ENCODE results near the gene RAB1A. TPM values are rescaled to one million over a fixed set of nuclear protein-coding genes. Genes with fewer than 3 reads are reported as not detected.
A peak's percentile ranks its signal among the peaks of the same experiment; 100 is the strongest.
"Not testable (repeated sequence)": the region's sequence is repeated elsewhere in the genome, so short reads cannot be mapped to it uniquely, and the experiment has no call there.

RAB1A gene
- 75.6 TPM for total RNA-seq
- polyA plus RNA-seq (ENCODE audit: insufficient read depth in 1 of 8, insufficient read length in 8 of 8, low replicate concordance in 1 of 8): 100 to 1,000 TPM; 127 to 188 (median 142) TPM
- long read RNA-seq, donor 1, transcript RAB1A-203 (6 exons, 2,447 nt): major isoform, 38 of 45 reads
- long read RNA-seq, donor 1, partial matches to known transcripts: 5 of 45 reads
- long read RNA-seq, donor 1, other reads (novel, unspliced or antisense): 0 of 45 reads
- long read RNA-seq, donor 2, transcript RAB1A-203 (6 exons, 2,447 nt): major isoform, 5 of 5 reads
- long read RNA-seq, donor 2, partial matches to known transcripts: 0 of 5 reads
- long read RNA-seq, donor 2, other reads (novel, unspliced or antisense): 0 of 5 reads
- long read RNA-seq, donor 3, transcript RAB1A-203 (6 exons, 2,447 nt): major isoform, 55 of 56 reads
- long read RNA-seq, donor 3, partial matches to known transcripts: 0 of 56 reads
- long read RNA-seq, donor 3, other reads (novel, unspliced or antisense): 0 of 56 reads
- long read RNA-seq, donor 4, transcript RAB1A-203 (6 exons, 2,447 nt): major isoform, 31 of 32 reads
- long read RNA-seq, donor 4, partial matches to known transcripts: 0 of 32 reads
- long read RNA-seq, donor 4, other reads (novel, unspliced or antisense): 0 of 32 reads
- long read RNA-seq, donor 5, transcript RAB1A-203 (6 exons, 2,447 nt): major isoform, 202 of 205 reads
- long read RNA-seq, donor 5, partial matches to known transcripts: 0 of 205 reads
- long read RNA-seq, donor 5, other reads (novel, unspliced or antisense): 0 of 205 reads
- long read RNA-seq, donor 6, transcript RAB1A-203 (6 exons, 2,447 nt): major isoform, 101 of 114 reads
- long read RNA-seq, donor 6, partial matches to known transcripts: 11 of 114 reads
- long read RNA-seq, donor 6, other reads (novel, unspliced or antisense): 0 of 114 reads
- long read RNA-seq, donor 7, transcript RAB1A-203 (6 exons, 2,447 nt): major isoform, 96 of 104 reads
- long read RNA-seq, donor 7, partial matches to known transcripts: 6 of 104 reads
- long read RNA-seq, donor 7, other reads (novel, unspliced or antisense): 0 of 104 reads
- long read RNA-seq, donor 8, transcript RAB1A-203 (6 exons, 2,447 nt): major isoform, 44 of 85 reads
- long read RNA-seq, donor 8, transcript RAB1A-201 (4 exons, 1,198 nt): minor isoform, 5 of 85 reads
- long read RNA-seq, donor 8, partial matches to known transcripts: 31 of 85 reads
- long read RNA-seq, donor 8, other reads (novel, unspliced or antisense): 5 of 85 reads
- long read RNA-seq, donor 9, transcript RAB1A-203 (6 exons, 2,447 nt): major isoform, 50 of 158 reads
- long read RNA-seq, donor 9, partial matches to known transcripts: 107 of 158 reads
- long read RNA-seq, donor 9, other reads (novel, unspliced or antisense): 0 of 158 reads
- long read RNA-seq, donor 10, transcript RAB1A-203 (6 exons, 2,447 nt): major isoform, 78 of 79 reads
- long read RNA-seq, donor 10, partial matches to known transcripts: 0 of 79 reads
- long read RNA-seq, donor 10, other reads (novel, unspliced or antisense): 0 of 79 reads
- long read RNA-seq, donor 11, transcript RAB1A-203 (6 exons, 2,447 nt): major isoform, 58 of 58 reads
- long read RNA-seq, donor 11, partial matches to known transcripts: 0 of 58 reads
- long read RNA-seq, donor 11, other reads (novel, unspliced or antisense): 0 of 58 reads

- Histone ChIP-seq H3K27me3 (ENCODE audit: control insufficient read depth, insufficient read depth, low read length) (peaks cover 2% of the 10 kb centered on the region), H3K4me3 (ENCODE audit: low read length) (peak within 1 kb of the TSS; percentile 99), H3K4me1 (ENCODE audit: control insufficient read depth, insufficient read depth, low read length) (peaks cover 9% of the 10 kb centered on the region), H3K9me3 (replicated peaks; ENCODE audit: control insufficient read depth, low read depth, low read length) (no peaks in the 10 kb centered on the region), H3K27ac (ENCODE audit: low read length) (peak within 1 kb of the TSS; percentile 100), H3K36me3 (ENCODE audit: control insufficient read depth, insufficient read depth, low read length) (no peaks in the 10 kb centered on the region)
- DNase-seq: peak; percentile 100
- WGBS (ENCODE audit: insufficient coverage): under 1% methylated on average over 48 of the region's 76 CpGs
These were observed at the start of gene RAB1A for GRCh38 chr2:65129826-65130663. TSS of gene RAB1A (minus strand) at chr2:65130106. CDS start at chr2:65129915, 191 bp downstream.

DNA sequence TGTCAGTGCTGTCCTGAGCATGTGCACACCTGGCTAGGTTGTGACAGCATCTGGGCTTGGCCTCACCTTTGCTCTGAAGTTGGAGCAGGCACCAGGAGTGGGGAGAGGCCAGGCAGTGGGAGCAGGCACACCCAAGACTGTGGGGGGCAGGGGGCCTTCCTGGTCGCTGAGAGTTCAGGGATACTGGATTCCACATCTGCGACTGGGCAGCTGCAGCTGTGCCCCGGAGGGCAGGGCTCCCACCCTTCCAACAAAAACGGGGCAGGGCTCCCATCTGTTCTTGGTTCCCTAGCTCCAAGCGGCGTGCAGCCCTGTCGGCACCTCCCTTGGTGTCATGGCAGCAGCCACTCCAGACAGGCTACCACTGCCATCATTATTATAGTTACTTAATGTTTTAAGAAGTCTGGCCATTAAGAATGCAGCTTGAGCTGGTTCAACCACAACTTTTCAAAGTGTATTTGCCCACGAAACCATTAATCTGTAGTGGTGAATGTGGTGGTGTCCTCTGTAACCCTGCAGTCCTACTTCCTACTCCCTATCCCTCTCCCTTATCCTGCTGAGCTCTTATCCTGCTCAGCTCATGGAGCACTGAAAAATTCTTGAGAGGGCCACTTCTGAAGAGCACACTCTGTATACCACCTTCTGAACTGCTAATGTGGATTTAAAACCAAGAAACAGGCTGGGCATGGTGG lies 48.0 kb upstream of the RAB1A start:
- Histone ChIP-seq H3K27ac (ENCODE audit: low read length) (no peak overlapping the region), H3K4me1 (ENCODE audit: control insufficient read depth, insufficient read depth, low read length) (no peaks in the 10 kb centered on the region), H3K27me3 (ENCODE audit: control insufficient read depth, insufficient read depth, low read length) (no peaks in the 10 kb centered on the region), H3K4me3 (ENCODE audit: low read length) (no peak overlapping the region), H3K36me3 (ENCODE audit: control insufficient read depth, insufficient read depth, low read length) (no peaks in the 10 kb centered on the region), H3K9me3 (replicated peaks; ENCODE audit: control insufficient read depth, low read depth, low read length) (no peaks in the 10 kb centered on the region)
- WGBS (ENCODE audit: insufficient coverage): 67% methylated on average over 1 of the region's 8 CpGs
- DNase-seq: no peak

- Histone ChIP-seq H3K4me3 (ENCODE audit: low read length) (no peak overlapping the region), H3K36me3 (ENCODE audit: control insufficient read depth, insufficient read depth, low read length) (no peaks in the 10 kb centered on the region), H3K9me3 (replicated peaks; ENCODE audit: control insufficient read depth, low read depth, low read length) (no peaks in the 10 kb centered on the region), H3K4me1 (ENCODE audit: control insufficient read depth, insufficient read depth, low read length) (no peaks in the 10 kb centered on the region), H3K27ac (ENCODE audit: low read length) (no peak overlapping the region), H3K27me3 (ENCODE audit: control insufficient read depth, insufficient read depth, low read length) (no peaks in the 10 kb centered on the region)
- 71% methylated on average over 16 of the region's 23 CpGs for WGBS (ENCODE audit: insufficient coverage)
- DNase-seq: no peak
These were observed 46.1 kb upstream of the RAB1A start for GRCh38 chr2:65175894-65176530.

GRCh38 chr2:65174031-65174430 lies 44.1 kb upstream of the RAB1A start:
- not testable (repeated sequence) for H3K9me3 ChIP-seq (replicated peaks; ENCODE audit: control insufficient read depth, low read depth, low read length); H3K36me3 ChIP-seq (ENCODE audit: control insufficient read depth, insufficient read depth, low read length); H3K27me3 ChIP-seq (ENCODE audit: control insufficient read depth, insufficient read depth, low read length); H3K27ac ChIP-seq (ENCODE audit: low read length); H3K4me1 ChIP-seq (ENCODE audit: control insufficient read depth, insufficient read depth, low read length); H3K4me3 ChIP-seq (ENCODE audit: low read length); DNase-seq
- 100% methylated on average over 2 of the region's 3 CpGs for WGBS (ENCODE audit: insufficient coverage)

GRCh38 chr2:65172994-65173790 lies 43.3 kb upstream of the RAB1A start:
- H3K9me3 ChIP-seq (replicated peaks; ENCODE audit: control insufficient read depth, low read depth, low read length): no peaks in the 10 kb centered on the region
- no peak for DNase-seq
- H3K27ac ChIP-seq (ENCODE audit: low read length): no peak overlapping the region
- H3K27me3 ChIP-seq (ENCODE audit: control insufficient read depth, insufficient read depth, low read length): no peaks in the 10 kb centered on the region
- 100% methylated on average over 1 of the region's 12 CpGs for WGBS (ENCODE audit: insufficient coverage)
- no peak overlapping the region for H3K4me3 ChIP-seq (ENCODE audit: low read length)
- H3K4me1 ChIP-seq (ENCODE audit: control insufficient read depth, insufficient read depth, low read length): no peaks in the 10 kb centered on the region
- H3K36me3 ChIP-seq (ENCODE audit: control insufficient read depth, insufficient read depth, low read length): no peaks in the 10 kb centered on the region

GRCh38 chr2:65170611-65171477 lies 40.9 kb upstream of the RAB1A start:
- H3K9me3 ChIP-seq (replicated peaks; ENCODE audit: control insufficient read depth, low read depth, low read length); H3K4me1 ChIP-seq (ENCODE audit: control insufficient read depth, insufficient read depth, low read length); H3K4me3 ChIP-seq (ENCODE audit: low read length); DNase-seq; H3K27ac ChIP-seq (ENCODE audit: low read length); H3K36me3 ChIP-seq (ENCODE audit: control insufficient read depth, insufficient read depth, low read length); H3K27me3 ChIP-seq (ENCODE audit: control insufficient read depth, insufficient read depth, low read length): not testable (repeated sequence)
- whole genome bisulfite sequencing (ENCODE audit: insufficient coverage): 84% methylated on average over 11 of the region's 14 CpGs

GRCh38 chr2:65169760-65170136 lies 39.8 kb upstream of the RAB1A start:
- no peaks in the 10 kb centered on the region for H3K36me3 ChIP-seq (ENCODE audit: control insufficient read depth, insufficient read depth, low read length)
- H3K27me3 ChIP-seq (ENCODE audit: control insufficient read depth, insufficient read depth, low read length): no peaks in the 10 kb centered on the region
- no peaks in the 10 kb centered on the region for H3K4me1 ChIP-seq (ENCODE audit: control insufficient read depth, insufficient read depth, low read length)
- no peaks in the 10 kb centered on the region for H3K9me3 ChIP-seq (replicated peaks; ENCODE audit: control insufficient read depth, low read depth, low read length)
- 95% methylated on average over 3 of the region's 4 CpGs for WGBS (ENCODE audit: insufficient coverage)
- no peak for DNase-seq
- H3K27ac ChIP-seq (ENCODE audit: low read length): no peak overlapping the region
- no peak overlapping the region for H3K4me3 ChIP-seq (ENCODE audit: low read length)

All from muscle of leg (tissue), 16 donors.